GM18517 (cell line): ENCODE data around the gene OSBPL2.

Source experiments
- ATAC-seq: cut with Tn5 transposase; IDR thresholded peaks from one replicate; pipeline ENCODE4 v1.9.1; 2021; ENCODE audit warnings: mild to moderate bottlenecking, moderate library complexity; ENCODE audit not compliant: unreplicated experiment

The OSBPL2 gene

GRCh38 chr20:62232770-62233645 lies 5.3 kb upstream of the OSBPL2 start:
- ATAC-seq = no peak

- no peak for ATAC-seq
These were observed 4.6 kb upstream of the OSBPL2 start for GRCh38 chr20:62233684-62234083.

- ATAC-seq = no peak
These were observed 4.0 kb upstream of the OSBPL2 start for GRCh38 chr20:62234339-62234738.

- no peak for ATAC-seq
These were observed 3.1 kb upstream of the OSBPL2 start for GRCh38 chr20:62235001-62235776.

GRCh38 chr20:62235777-62236157 lies 2.6 kb upstream of the OSBPL2 start:
- ATAC-seq = no peak

- ATAC-seq = no peak
These were observed 2.1 kb upstream of the OSBPL2 start for GRCh38 chr20:62236200-62236599.

GRCh38 chr20:62236766-62237513 lies 1.4 kb upstream of the OSBPL2 start:
- ATAC-seq = no peak

- no peak for ATAC-seq
These were observed 864 bp upstream of the OSBPL2 start for GRCh38 chr20:62237514-62237800.

GRCh38 chr20:62238569-62239277 lies 402 bp downstream of the OSBPL2 start:
- no peak for ATAC-seq

GRCh38 chr20:62239278-62239879 lies 1.1 kb downstream of the OSBPL2 start:
- no peak for ATAC-seq

GRCh38 chr20:62240020-62240685 lies 1.8 kb downstream of the OSBPL2 start:
- no peak for ATAC-seq

- ATAC-seq = no peak
These were observed 3.2 kb downstream of the OSBPL2 start for GRCh38 chr20:62241506-62241905.

GRCh38 chr20:62242176-62242575 lies 3.9 kb downstream of the OSBPL2 start:
- no peak for ATAC-seq

- ATAC-seq = no peak
These were observed 4.8 kb downstream of the OSBPL2 start for GRCh38 chr20:62243106-62243505.

- ATAC-seq = no peak
These were observed 5.7 kb downstream of the OSBPL2 start for GRCh38 chr20:62243906-62244515.

GRCh38 chr20:62244644-62245108 lies 6.4 kb downstream of the OSBPL2 start:
- no peak for ATAC-seq

GRCh38 chr20:62245911-62246280 lies 7.6 kb downstream of the OSBPL2 start:
- ATAC-seq = no peak

- ATAC-seq = no peak
These were observed 8.1 kb downstream of the OSBPL2 start for GRCh38 chr20:62246431-62246830.

GRCh38 chr20:62246872-62247652 lies 8.7 kb downstream of the OSBPL2 start:
- ATAC-seq = no peak
